ENCODE data around the gene SNTA1.
A peak's percentile ranks its signal among the peaks of the same experiment; 100 is the strongest.
"Not testable (repeated sequence)": the region's sequence is repeated elsewhere in the genome, so short reads cannot be mapped to it uniquely, and the experiment has no call there.

Gene SNTA1

GRCh38 chr20:33389326-33389725, 54.2 kb downstream of the SNTA1 start:
- not testable (repeated sequence) for DNase-seq

- no peak for DNase-seq
These were observed 55.3 kb downstream of the SNTA1 start for GRCh38 chr20:33388268-33388667.

GRCh38 chr20:33387177-33387576, 56.4 kb downstream of the SNTA1 start:
- DNase-seq, result no peak

DNA sequence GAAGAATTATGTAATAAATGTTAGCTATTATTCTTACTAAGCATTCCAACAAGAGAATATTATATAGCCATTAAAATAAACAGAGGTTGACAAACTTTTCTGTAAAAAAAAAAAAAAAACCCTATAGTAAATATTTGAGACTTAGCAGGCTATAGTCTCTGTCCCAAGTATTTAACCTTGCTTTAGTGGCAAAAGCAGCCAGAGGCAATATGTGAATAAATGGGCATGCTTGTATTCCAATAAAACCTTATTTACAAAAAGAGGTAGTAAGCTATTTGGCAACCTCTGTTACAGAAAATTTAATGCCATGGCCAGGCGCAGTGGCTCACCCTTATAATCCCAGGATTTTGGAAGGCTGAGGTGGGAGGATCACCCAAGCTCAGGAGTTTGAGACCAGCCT, 56.9 kb downstream of the SNTA1 start:
- DNase-seq, result no peak

GRCh38 chr20:33377366-33377765, 66.2 kb downstream of the SNTA1 start:
- DNase-seq, result no peak

DNA sequence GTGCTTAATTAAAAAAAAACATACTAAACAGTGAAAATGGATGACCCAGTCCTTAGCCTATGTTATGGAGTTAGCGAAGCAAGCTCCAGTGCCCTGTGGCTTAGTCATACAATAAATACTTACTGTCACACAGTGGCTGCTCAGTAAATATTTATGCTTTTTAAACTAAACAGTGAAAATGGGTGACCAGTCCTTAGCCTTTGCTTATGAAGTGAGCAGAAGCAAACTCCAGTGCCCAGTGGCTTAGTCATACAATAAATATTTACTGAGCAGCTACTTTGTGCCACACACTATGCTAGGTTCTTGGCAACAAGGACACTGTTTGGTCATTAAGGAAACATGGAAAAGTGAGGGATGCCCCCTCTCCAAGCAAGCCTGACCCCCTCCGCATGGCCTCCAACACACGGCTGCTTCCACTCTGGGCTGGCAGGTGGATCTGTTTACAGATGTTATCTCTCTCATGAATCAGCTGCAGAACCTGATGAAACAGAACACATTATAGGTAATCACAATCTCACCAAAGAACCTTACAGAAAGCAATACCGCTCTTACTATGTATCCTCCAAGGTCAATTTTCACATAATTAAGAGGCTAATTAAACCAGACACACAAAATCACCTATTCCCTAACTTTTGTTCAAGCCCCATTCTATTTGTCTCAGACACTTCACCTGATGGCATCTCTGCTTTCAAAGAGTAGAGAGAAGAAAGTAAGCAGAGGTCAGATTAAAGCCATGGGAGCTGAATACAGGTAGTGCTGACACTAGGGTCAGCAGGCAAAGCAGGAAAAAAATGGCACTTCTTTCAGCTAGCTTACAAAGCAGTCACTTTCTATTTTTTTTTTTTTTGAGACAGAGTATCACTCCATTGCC, 69.6 kb downstream of the SNTA1 start:
- no peak for DNase-seq

- DNase-seq, result no peak
These were observed 70.5 kb downstream of the SNTA1 start for GRCh38 chr20:33372993-33373441.

DNA sequence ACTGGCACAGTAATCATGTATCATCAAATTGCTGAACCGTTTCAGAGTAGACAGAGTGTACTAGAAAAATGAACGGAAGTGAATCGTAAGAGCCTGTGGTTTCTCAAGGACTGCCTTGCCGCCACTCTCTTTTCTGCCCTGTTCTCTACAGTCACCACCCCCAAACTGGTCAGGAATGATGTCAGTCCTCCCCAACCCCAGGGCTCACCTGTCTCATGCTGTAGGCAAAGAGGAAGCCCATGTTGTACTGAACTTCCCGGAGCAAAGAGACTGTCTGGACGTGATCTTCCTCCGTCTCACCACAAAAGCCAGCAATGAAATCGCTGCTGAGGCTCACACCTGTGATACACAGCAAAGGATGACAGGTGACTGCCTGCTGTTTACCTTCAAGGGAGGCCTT, 73.3 kb downstream of the SNTA1 start:
- DNase-seq, result peak; percentile 44

- no peak for DNase-seq
These were observed 80.7 kb downstream of the SNTA1 start for GRCh38 chr20:33362898-33363297.

GRCh38 chr20:33359399-33360261, 83.9 kb downstream of the SNTA1 start:
- DNase-seq, result no peak
